HepG2 (cell line): ENCODE results near the gene GPC6. TPM values are rescaled to one million over a fixed set of nuclear protein-coding genes. Genes with fewer than 3 reads are reported as not detected.

Experiments used
- ATAC-seq: fragments of 200-7000 bp; cut with Tn5 transposase; 3 replicates; pipeline ENCODE4 v1.9.1; 2020; ENCODE audit warnings: mild to moderate bottlenecking, moderate library complexity
- BruUV-seq: library from RNA; stranded (reverse); fragments of 400-500 nt; replicated peaks from 2 replicates; lab custom pipeline; 2021; lab: Mats Ljungman, UMichigan
- CTCF ChIA-PET: fragments of 300-600 bp; formaldehyde crosslinking; extraction: SDS; loops from one replicate; lab custom pipeline; 2021; ENCODE audit warnings: low total read pairs, inconsistent platforms, low intra/inter-chr PET ratio; lab: Yijun Ruan, JAX
- POLR2A ChIA-PET: fragments of 350-600 bp; sonication (Branson Sonifier 250); formaldehyde crosslinking; loops from one replicate; lab custom pipeline; 2020; ENCODE audit warnings: antibody characterized with exemption, inconsistent platforms; lab: Yijun Ruan, JAX
- DNase-seq: peaks from one replicate; pipeline ENCODE4 v3.0.0-alpha.2; 2015; ENCODE audit warnings: low spot score
- FAIRE-seq: peaks from 3 replicates; lab custom pipeline; 2011; peaks lifted over from hg19 to GRCh38; lab: Jason Lieb, UNC
- H2AFZ ChIP-seq: one replicate; pipeline ENCODE4 v1.6.1; 2011; ENCODE audit warnings: low read length, inconsistent platforms
- H3K27ac ChIP-seq: fragments of 300-600 bp; 3 replicates; pipeline ENCODE4 v1.8.0; 2011; ENCODE audit warnings: mixed run types, mild to moderate bottlenecking, mixed read lengths, low read length, inconsistent platforms; ENCODE audit not compliant: insufficient read depth; ENCODE audit errors: extremely low read length
- H3K27me3 ChIP-seq, 2 experiments: fragments of 200-600 bp in 1 of 2; 2 replicates in 1 of 2; 3 replicates in 1 of 2; pipeline versions ENCODE4 v1.6.0 to v1.8.0; 2011; ENCODE audit warnings: low read length in 2 of 2, mild to moderate bottlenecking in 2 of 2, moderate library complexity in 2 of 2, inconsistent platforms in 1 of 2; ENCODE audit not compliant: insufficient read depth in 2 of 2, control insufficient read depth in 1 of 2
- H3K36me3 ChIP-seq, 2 experiments: fragments of 200-600 bp in 1 of 2; replicated peaks in 1 of 2; 2 replicates in 1 of 2; 3 replicates in 1 of 2; pipeline versions ENCODE4 v1.5.1 to v1.8.0; 2011; ENCODE audit warnings: low read length in 2 of 2, inconsistent platforms in 1 of 2; ENCODE audit not compliant: insufficient read depth in 2 of 2, control insufficient read depth in 1 of 2
- H3K4me1 ChIP-seq: 2 replicates; pipeline ENCODE4 v1.5.1; 2012; ENCODE audit warnings: low read length, inconsistent platforms; ENCODE audit not compliant: insufficient read depth
- H3K4me2 ChIP-seq: 2 replicates; pipeline ENCODE4 v1.6.0; 2011; ENCODE audit warnings: low read depth, low read length, inconsistent platforms
- H3K4me3 ChIP-seq, 3 experiments: fragments of 200-600 bp in 1 of 3; sonication (generic), shearing (Covaris generic) in 1 of 3; replicated peaks in 1 of 3; 2 replicates each; pipeline ENCODE4 v1.5.1; 2011 to 2016; ENCODE audit warnings: low read length in 3 of 3, inconsistent platforms in 2 of 3, low read depth in 2 of 3, mild to moderate bottlenecking in 2 of 3, control low read depth in 1 of 3, mixed read lengths in 1 of 3; ENCODE audit not compliant: insufficient read depth in 1 of 3
- H3K79me2 ChIP-seq: one replicate; pipeline ENCODE4 v1.6.1; 2011; ENCODE audit warnings: low read length, inconsistent platforms; ENCODE audit not compliant: insufficient read depth
- H3K9ac ChIP-seq: 2 replicates; pipeline ENCODE4 v1.6.0; 2011; ENCODE audit warnings: mild to moderate bottlenecking, low read depth, low read length, inconsistent platforms; ENCODE audit not compliant: insufficient read depth
- H3K9me3 ChIP-seq: 2 replicates; pipeline ENCODE4 v1.5.1; 2012; ENCODE audit warnings: mild to moderate bottlenecking, low read length
- H4K20me1 ChIP-seq: 2 replicates; pipeline ENCODE4 v1.6.0; 2011; ENCODE audit warnings: inconsistent platforms, mild to moderate bottlenecking, low read length, moderate library complexity; ENCODE audit not compliant: insufficient read depth
- NCOR1 ChIP-seq: fragments of 200-600 bp; sonication (generic); IDR thresholded peaks from 2 replicates; pipeline ENCODE4 v1.7.0; 2017; ENCODE audit warnings: antibody characterized with exemption, low read length, borderline replicate concordance
- TEAD2 ChIP-seq: sonication (generic); formaldehyde crosslinking; IDR thresholded peaks from 2 replicates; pipeline ENCODE4 v1.9.0; 2021; ENCODE audit warnings: missing genetic modification reagents
- ZNF382 ChIP-seq: sonication (generic); formaldehyde crosslinking; IDR thresholded peaks from 2 replicates; pipeline ENCODE4 v1.5.0; 2020; ENCODE audit warnings: missing genetic modification reagents, mild to moderate bottlenecking, borderline replicate concordance
- ZNF496 ChIP-seq: sonication (generic); formaldehyde crosslinking; IDR thresholded peaks from 2 replicates; pipeline ENCODE4 v1.8.1; 2023; ENCODE audit warnings: mild to moderate bottlenecking, moderate library complexity, missing genetic modification reagents; ENCODE audit not compliant: insufficient replicate concordance
- ZNF773 ChIP-seq: sonication (generic); formaldehyde crosslinking; IDR thresholded peaks from 2 replicates; pipeline ENCODE4 v1.4.0; 2020; ENCODE audit warnings: missing genetic modification reagents, borderline replicate concordance
- WGBS: methylation state at CpG from one replicate; pipeline ENCODE4 v1.1.6; 2017; ENCODE audit warnings: low lambda C conversion rate; 5-methylcytosine and 5-hydroxymethylcytosine counted together
- in situ Hi-C: cut with HindIII; loops from 2 replicates; pipeline ENCODE4 v1.10.0; 2017; ENCODE audit warnings: low pct_unique_long_range_greater_than_20kb; ENCODE audit not compliant: extremely low pct_ligation_motif_present
- intact Hi-C: fragments of 100-400 bp; cut with micrococcal nuclease; formaldehyde crosslinking; loops from one replicate; pipeline ENCODE4 v1.10.0; 2022; ENCODE audit not compliant: unreplicated experiment
- polyA plus RNA-seq, 8 experiments: library from polyadenylated mRNA; depleted of rRNA in 3 of 8; stranded (reverse) in 7 of 8; unstranded in 1 of 8; fragments of >200 nt; fragmentation: Illumina TruSeq in 4 of 8; extraction: Trizol in 4 of 8; gene quantifications; 2 replicates each; pipeline versions ENCODE4 v1.2.1 to v1.2.3, GENCODE V29; 2011 to 2016; ENCODE audit warnings: low read depth in 4 of 8, missing spikeins in 1 of 8, mixed read lengths in 1 of 8; ENCODE audit not compliant: insufficient read depth in 1 of 8
- total RNA-seq, 5 experiments: library from RNA; depleted of rRNA; stranded (reverse); fragments of >200 nt; fragmentation: Illumina TruSeq; extraction: Trizol; gene quantifications; 2 replicates each; pipeline ENCODE4 v1.2.3, GENCODE V29; 2016; ENCODE audit warnings: low read depth in 1 of 5
- TF ChIP-seq, protein P1 (sequence below): IDR thresholded peaks from 2 replicates; pipeline ENCODE4 v1.6.1; 2016; ENCODE audit warnings: missing biosample characterization, missing genetic modification reagents, low read depth

Gene GPC6
- total and polyA plus RNA-seq, 2 of the 13 experiments (the other 11 are each of a cell fraction or from before 2014, with no cell fraction given): 24.5 to 33.9 TPM

GRCh38 chr13:94414708-94415107 lies 1188.1 kb downstream of the GPC6 start:
- no TSS peak for BruUV-seq
- in situ Hi-C loops: no loop called here
- ChIA-PET CTCF (no interaction called here), POLR2A (no interaction called here)
- Histone ChIP-seq H2AFZ (no peak overlapping the region), H3K36me3 (no peaks in the 10 kb centered on the region), H3K9ac (no peak overlapping the region), H3K9me3 (no peaks in the 10 kb centered on the region), H3K4me1 (peaks cover 8% of the 10 kb centered on the region), H4K20me1 (no peaks in the 10 kb centered on the region), H3K4me2 (no peak overlapping the region), H3K27ac (no peak overlapping the region), H3K27me3 (no peaks in the 10 kb centered on the region; a peak in 1 of 5 replicates), H3K4me3 (no peak overlapping the region)
- no peak for ATAC-seq
- intact Hi-C loops: loop anchor here (5.0 kb wide), 1 partner anchor 1167 kb away; no protein-coding TSS in a partner anchor
- DNase-seq: no peak
- WGBS: 3% methylated on average over 4 of the region's 4 CpGs
- no peak for FAIRE-seq
- TF ChIP-seq TEAD2 (CRISPR knock-in tag) (no peak), ZNF496 (CRISPR knock-in tag) (no peak), ZNF773 (CRISPR knock-in tag) (no peak), ZNF382 (CRISPR knock-in tag) (no peak), NCOR1 (no peak)
- TF ChIP-seq, protein P1, sequence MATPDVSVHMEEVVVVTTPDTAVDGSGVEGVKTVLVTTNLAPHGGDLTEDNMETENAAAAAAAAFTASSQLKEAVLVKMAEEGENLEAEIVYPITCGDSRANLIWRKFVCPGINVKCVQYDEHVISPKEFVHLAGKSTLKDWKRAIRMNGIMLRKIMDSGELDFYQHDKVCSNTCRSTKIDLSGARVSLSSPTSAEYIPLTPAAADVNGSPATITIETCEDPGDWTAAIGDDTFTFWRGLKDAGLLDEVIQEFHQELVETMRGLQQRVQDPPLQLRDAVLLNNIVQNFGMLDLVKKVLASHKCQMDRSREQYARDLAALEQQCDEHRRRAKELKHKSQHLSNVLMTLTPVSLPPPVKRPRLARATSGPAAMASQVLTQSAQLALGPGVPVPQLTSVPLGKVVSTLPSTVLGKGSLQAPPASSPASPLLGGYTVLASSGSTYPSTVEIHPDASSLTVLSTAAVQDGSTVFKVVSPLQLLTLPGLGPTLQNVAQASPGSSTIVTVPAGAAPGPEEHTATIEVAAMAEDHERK (CRISPR knock-in tag): no peak
- TF ChIP-seq, all 625 proteins: peak for 0
- no peaks in the 10 kb centered on the region for H3K79me2 ChIP-seq
